IPS-18a (cell line): ENCODE data around the gene RAB36.
A peak's percentile ranks its signal among the peaks of the same experiment; 100 is the strongest.

Experiments used
- H3K27ac ChIP-seq: one replicate; pipeline ENCODE4 v1.5.1; 2013; ENCODE audit warnings: low read length
- H3K27me3 ChIP-seq: one replicate; pipeline ENCODE4 v1.6.1; 2013; ENCODE audit warnings: mild to moderate bottlenecking, low read length; ENCODE audit not compliant: control insufficient read depth, insufficient read depth
- H3K36me3 ChIP-seq: one replicate; pipeline ENCODE4 v1.6.1; 2013; ENCODE audit warnings: low read depth, low read length; ENCODE audit not compliant: control insufficient read depth
- H3K4me1 ChIP-seq: one replicate; pipeline ENCODE4 v1.6.1; 2013; ENCODE audit warnings: low read depth, low read length; ENCODE audit not compliant: control insufficient read depth
- H3K4me3 ChIP-seq: one replicate; pipeline ENCODE4 v1.5.1; 2013; ENCODE audit warnings: low read length
- H3K9ac ChIP-seq: one replicate; pipeline ENCODE4 v1.6.1; 2013; ENCODE audit warnings: mild to moderate bottlenecking, low read length, moderate library complexity
- H3K9me3 ChIP-seq: one replicate; pipeline ENCODE4 v1.6.1; 2013; ENCODE audit warnings: low read depth, low read length; ENCODE audit not compliant: control insufficient read depth

Gene RAB36, protein sequence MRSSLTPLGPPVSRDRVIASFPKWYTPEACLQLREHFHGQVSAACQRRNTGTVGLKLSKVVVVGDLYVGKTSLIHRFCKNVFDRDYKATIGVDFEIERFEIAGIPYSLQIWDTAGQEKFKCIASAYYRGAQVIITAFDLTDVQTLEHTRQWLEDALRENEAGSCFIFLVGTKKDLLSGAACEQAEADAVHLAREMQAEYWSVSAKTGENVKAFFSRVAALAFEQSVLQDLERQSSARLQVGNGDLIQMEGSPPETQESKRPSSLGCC

DNA sequence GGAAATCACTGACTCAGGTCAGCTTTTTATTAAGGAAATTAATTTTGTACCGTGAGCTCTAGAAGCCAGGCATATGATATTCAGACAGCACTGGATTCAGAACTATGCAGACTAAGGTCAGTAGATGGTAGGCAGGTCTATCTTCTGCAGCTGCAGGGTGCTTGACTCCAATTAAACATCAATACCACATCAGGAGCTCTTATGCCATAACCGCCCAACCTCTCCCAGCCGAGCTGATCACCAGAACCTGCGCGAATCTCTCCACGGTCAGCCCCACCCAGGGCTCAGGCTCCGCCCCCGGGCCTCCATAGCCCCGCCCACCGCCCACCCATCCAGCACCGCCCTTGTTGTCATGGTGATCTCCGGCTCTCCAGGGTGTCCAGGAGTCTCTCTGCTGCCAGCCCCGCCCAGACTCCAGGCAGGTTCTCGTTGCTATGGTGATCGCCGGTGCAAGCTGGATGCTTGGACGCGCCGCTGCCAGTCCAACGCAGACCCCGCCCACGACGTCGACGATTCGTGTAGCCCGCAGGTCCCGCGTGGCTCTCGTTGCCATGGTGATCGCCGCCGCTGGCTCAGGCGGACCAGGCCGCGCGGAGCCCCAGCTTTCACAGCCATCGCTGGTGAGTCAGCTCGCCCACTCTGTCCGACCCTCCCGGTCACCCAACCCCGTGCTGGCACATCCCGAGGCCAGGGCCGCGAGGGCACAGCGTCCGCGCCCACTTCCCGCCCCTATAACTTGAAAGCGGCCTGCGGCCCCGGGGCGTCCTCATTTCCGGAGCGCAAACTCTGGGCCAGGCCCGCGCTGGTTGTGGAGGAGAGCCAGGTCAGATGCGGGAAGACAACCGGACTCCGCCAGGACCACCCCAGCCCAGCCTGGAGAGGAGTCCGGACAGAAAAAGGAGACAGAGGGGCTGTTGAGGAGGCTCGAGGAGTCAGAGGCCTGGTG, at the start of gene RAB36:
Gene RAB36, plus strand, starts transcription at position 546 of the 946 bp plus-strand sequence. CDS start 1,140 bp downstream, outside the sequence.
- Histone ChIP-seq H3K27ac (no peak within 1 kb of the TSS), H3K9me3 (no peaks in the 10 kb centered on the region), H3K36me3 (no peaks in the 10 kb centered on the region), H3K27me3 (no peaks in the 10 kb centered on the region), H3K9ac (peak within 1 kb of the TSS; percentile 30), H3K4me1 (peaks cover 15% of the 10 kb centered on the region), H3K4me3 (peak within 1 kb of the TSS; percentile 56)

DNA sequence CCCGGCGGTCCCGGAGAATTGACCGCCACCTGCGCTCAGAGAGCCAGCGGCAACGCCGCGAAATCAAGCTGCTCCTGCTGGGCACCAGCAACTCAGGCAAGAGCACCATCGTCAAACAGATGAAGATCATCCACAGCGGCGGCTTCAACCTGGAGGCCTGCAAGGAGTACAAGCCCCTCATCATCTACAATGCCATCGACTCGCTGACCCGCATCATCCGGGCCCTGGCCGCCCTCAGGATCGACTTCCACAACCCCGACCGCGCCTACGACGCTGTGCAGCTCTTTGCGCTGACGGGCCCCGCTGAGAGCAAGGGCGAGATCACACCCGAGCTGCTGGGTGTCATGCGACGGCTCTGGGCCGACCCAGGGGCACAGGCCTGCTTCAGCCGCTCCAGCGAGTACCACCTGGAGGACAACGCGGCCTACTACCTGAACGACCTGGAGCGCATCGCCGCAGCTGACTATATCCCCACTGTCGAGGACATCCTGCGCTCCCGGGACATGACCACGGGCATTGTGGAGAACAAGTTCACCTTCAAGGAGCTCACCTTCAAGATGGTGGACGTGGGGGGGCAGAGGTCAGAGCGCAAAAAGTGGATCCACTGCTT, 49.4 kb upstream of the RAB36 start:
- no peaks in the 10 kb centered on the region for H3K4me1 ChIP-seq
- no peaks in the 10 kb centered on the region for H3K9me3 ChIP-seq
- H3K4me3 ChIP-seq = no peak overlapping the region
- no peak overlapping the region for H3K27ac ChIP-seq
- no peaks in the 10 kb centered on the region for H3K36me3 ChIP-seq
- no peak overlapping the region for H3K9ac ChIP-seq
- no peaks in the 10 kb centered on the region for H3K27me3 ChIP-seq

DNA sequence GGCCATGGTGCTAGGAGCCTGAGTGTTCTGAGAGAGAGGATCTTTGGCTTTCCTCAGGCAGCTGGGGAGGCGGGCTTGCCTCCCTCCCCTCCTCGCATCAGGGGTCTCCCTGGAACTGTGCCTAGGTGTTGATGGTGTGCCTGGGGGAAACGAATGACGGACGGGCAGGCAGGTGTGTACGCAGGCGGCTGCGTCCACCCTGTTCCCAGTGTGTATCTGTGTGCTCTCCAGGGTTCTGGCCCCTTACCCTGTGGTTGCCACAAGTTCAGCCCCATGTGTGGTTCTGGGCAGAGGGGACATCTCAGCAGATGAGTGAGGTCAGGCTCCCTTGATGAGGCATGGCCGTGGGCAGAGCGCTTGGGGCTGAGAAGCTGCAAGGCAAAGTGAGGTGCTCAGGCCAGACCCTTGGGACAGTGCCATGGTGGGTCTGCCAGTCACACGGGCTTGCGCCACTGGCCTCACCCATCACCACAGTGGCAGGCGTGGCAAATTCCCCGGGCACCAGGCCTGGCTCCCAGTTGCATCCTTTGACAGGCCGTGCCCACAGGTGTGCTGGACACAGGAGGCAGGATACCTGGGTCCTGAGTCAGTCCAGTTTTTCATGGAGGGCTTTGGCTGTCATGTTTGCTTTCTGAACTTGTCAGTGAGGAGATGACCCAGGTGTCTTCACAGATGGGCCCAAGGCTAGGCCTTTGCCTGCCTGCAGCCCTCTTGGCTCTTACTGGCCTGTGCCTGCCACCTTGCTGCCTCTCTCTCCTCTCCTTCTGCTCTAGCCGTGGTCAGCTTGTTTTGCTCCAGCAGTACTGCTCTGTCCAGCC, 47.7 kb upstream of the RAB36 start:
- Histone ChIP-seq H3K27ac (no peak overlapping the region), H3K9ac (no peak overlapping the region), H3K27me3 (no peaks in the 10 kb centered on the region), H3K4me3 (no peak overlapping the region), H3K36me3 (no peaks in the 10 kb centered on the region), H3K4me1 (no peaks in the 10 kb centered on the region), H3K9me3 (no peaks in the 10 kb centered on the region)

DNA sequence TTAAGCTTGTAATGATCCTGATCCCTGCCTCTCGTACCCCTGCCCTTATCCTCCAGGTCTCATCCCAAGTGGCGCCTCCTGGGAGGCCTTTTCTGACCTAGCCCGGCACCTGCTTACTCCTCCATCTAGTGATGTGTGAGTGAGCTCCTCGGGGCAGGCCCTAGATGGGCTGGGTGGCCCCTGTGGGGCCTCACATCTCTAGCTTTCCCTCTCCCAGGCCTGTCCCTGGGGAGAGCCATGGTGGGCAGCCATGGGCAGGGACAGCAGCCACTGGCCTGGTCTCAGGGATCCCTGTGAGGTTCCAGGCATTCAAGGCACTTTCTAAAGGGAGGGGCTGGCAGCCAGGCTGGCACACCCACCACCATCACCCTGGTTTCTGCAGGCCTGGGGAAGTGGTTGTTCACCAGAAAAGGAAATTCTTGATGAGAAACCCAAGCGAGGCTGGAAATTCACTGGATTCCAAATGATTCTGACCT, 47.0 kb upstream of the RAB36 start:
- no peak overlapping the region for H3K9ac ChIP-seq
- no peak overlapping the region for H3K27ac ChIP-seq
- H3K36me3 ChIP-seq = no peaks in the 10 kb centered on the region

DNA sequence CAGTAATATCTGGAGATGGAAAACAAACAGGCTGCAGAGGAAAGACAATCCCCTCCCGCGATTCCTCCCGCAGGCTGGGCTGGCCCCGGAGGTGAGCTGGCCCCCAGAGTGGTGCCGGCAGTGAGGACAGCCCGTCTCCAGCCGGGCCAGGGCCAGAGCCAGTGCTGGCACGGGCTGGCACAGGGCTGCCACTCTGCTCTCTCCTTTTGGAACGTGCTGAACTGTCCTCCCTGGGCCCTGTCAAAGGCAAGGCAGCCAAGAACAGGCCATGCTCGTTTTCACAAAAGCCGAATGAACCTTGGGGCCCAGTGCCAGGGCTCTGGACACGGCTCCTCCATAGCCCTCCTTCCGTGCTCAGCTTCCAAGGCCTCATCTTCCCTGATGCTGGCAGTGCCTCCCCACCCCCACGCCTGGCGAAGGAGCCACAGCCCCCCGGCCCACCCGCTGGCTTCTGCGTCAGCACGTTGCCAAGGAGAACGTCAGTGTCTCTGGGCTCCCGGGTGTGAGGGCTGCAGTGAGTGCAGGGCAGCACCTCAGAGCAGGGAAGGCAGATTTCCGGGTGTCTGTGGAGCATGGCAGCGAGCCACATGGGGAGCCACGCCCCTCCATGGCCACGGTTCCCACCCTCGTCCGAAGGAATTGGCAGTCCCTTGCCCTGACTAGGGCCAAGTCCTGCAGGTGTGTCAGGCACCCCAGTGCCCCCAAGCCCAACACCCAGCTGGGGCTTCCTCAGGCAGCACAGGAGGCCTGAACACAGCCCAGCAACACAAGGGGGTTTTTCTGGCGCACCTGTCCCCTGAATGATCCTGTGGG, 46.4 kb upstream of the RAB36 start:
- Histone ChIP-seq H3K36me3 (no peaks in the 10 kb centered on the region), H3K27ac (no peak overlapping the region), H3K9me3 (no peaks in the 10 kb centered on the region), H3K9ac (no peak overlapping the region), H3K4me1 (no peaks in the 10 kb centered on the region), H3K27me3 (no peaks in the 10 kb centered on the region), H3K4me3 (no peak overlapping the region)

More for the DNA sequence above, 47.0 kb upstream of the RAB36 start:
- no peaks in the 10 kb centered on the region for H3K27me3 ChIP-seq
- H3K9me3 ChIP-seq = no peaks in the 10 kb centered on the region
- H3K4me3 ChIP-seq = no peak overlapping the region
- H3K4me1 ChIP-seq = no peaks in the 10 kb centered on the region

DNA sequence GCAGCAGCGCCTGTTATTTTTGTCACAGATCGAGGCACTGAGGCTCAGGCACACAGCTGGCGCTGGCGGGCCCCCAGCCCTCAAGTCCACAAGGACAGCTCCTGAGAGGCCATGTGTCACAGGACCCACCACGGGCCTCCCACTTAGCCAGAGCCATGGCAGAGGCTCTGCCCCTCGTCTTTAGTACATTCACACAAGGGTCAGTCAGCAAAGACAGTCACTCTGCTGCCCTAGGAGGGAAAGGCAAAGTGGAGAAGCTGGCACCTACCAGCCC, 45.8 kb upstream of the RAB36 start:
- H3K4me3 ChIP-seq = no peak overlapping the region
- no peaks in the 10 kb centered on the region for H3K9me3 ChIP-seq
- no peak overlapping the region for H3K9ac ChIP-seq
- H3K27ac ChIP-seq = no peak overlapping the region
- no peaks in the 10 kb centered on the region for H3K36me3 ChIP-seq
- no peaks in the 10 kb centered on the region for H3K4me1 ChIP-seq
- H3K27me3 ChIP-seq = no peaks in the 10 kb centered on the region

DNA sequence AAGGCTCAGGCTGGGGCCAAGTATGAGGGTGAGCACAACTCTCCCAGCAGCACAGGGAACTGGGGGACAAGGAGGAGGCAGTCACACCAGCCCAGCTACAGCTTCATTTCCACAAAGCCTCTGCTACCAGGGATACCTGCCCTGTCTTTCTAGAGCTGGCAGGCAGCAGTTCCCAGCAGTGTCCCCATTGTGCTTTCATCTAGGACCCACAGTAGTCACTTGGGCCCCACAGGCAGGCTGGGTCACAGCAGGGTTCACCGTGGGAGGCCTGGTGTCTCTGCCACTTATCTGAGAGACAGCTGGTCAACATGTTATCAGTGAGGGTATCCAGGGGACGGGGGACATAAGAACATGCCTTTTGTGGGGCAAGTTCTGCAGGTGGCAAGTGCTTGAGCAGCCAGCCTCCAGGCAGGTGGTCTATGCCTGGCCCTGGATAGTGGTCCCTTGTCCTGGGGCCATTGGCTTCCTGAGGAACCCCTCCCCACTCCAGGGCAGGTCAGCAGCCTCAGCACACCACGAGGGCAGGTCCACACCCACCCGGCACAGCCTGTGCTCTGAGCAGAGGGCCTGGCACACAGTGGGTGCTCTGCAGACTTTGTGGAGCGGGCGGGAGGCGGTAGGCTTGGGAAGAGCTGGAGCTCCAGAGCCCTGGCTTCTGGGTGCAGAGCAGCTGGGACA, 45.0 kb upstream of the RAB36 start:
- Histone ChIP-seq H3K4me3 (no peak overlapping the region), H3K4me1 (no peaks in the 10 kb centered on the region), H3K9me3 (no peaks in the 10 kb centered on the region), H3K36me3 (no peaks in the 10 kb centered on the region), H3K27me3 (no peaks in the 10 kb centered on the region), H3K9ac (no peak overlapping the region), H3K27ac (no peak overlapping the region)

DNA sequence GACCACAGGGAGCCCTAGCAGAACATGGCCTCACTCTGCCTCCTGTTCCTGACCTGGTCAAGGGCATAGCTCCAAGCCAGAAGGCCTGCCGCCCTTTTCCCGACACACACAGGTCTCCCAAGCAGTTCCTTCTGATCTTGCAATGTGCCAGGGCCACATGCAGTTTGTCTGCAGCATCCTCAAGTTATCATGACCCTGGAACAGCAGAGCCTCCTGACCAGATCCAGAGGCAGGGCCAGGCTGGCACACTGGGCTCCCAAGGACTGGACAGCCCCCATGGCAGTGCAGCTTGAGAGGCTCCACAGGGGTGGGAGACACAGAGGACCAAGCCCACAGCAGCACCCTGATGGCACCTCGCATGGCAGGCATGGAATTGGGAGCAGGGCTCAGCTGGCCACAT, 43.8 kb upstream of the RAB36 start:
- Histone ChIP-seq H3K4me1 (no peaks in the 10 kb centered on the region), H3K9me3 (no peaks in the 10 kb centered on the region), H3K4me3 (no peak overlapping the region), H3K36me3 (no peaks in the 10 kb centered on the region), H3K27ac (no peak overlapping the region), H3K27me3 (no peaks in the 10 kb centered on the region), H3K9ac (no peak overlapping the region)

DNA sequence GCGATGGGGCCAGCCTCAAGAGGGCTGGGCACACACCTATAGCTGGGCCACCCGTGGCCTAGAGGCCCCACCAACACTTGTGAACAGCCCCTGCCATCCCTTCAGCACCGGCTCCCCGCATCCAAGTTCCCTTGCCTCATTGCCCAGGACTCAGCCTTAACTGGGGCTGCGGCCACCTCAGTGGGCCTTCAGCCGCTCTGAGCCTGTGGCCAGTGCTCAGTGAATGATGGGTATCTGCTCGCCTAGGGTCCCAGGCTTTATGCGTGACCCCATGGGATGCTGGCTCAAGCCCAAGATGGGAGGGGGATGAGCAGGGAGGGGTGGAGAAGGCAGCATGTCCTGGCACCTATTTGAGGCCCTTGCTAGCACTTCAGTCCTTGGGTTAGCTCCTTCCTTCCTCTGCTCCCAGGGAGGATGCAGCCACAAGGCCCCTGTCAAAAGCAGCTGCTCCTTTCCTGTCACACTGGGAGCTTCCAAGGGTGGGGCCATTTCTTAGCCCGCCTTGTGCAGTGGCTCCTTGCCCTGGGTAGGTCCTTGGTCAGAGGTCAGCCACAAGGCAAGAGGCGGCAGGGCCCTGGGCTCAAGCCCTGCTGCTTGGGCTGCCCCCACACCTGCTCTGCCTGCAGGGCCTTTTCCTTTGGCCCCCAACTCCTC, 43.1 kb upstream of the RAB36 start:
- Histone ChIP-seq H3K27ac (no peak overlapping the region), H3K36me3 (no peaks in the 10 kb centered on the region), H3K4me3 (no peak overlapping the region), H3K9ac (no peak overlapping the region), H3K4me1 (no peaks in the 10 kb centered on the region), H3K27me3 (no peaks in the 10 kb centered on the region), H3K9me3 (no peaks in the 10 kb centered on the region)

DNA sequence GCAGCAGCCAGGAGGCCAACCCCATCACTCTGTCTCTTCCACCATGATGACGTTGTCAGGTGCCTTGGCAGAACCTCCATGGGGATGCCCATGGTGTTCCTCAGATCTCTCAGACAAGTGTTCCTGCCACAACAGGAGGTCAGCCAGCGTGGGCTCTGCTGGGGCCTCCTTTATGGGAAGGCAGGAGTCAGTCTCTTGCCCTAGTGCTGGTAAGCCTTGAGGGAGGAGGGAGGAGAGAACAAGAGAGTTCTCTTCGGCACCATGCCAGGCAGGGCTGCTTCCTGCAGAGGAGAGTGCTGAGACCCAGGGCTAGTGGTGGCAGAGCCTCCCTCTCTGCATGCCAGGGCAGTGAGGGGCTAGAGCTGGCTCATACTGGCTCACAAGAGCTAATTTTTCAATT, 42.5 kb upstream of the RAB36 start:
- no peaks in the 10 kb centered on the region for H3K4me1 ChIP-seq
- H3K27ac ChIP-seq = no peak overlapping the region
- H3K9ac ChIP-seq = no peak overlapping the region
- H3K4me3 ChIP-seq = no peak overlapping the region
- no peaks in the 10 kb centered on the region for H3K9me3 ChIP-seq
- H3K36me3 ChIP-seq = no peaks in the 10 kb centered on the region
- H3K27me3 ChIP-seq = no peaks in the 10 kb centered on the region
